Smooth muscle cell (in vitro differentiated cells): ENCODE results near the gene SF3B6. TPM values are rescaled to one million over a fixed set of nuclear protein-coding genes. Genes with fewer than 3 reads are reported as not detected.

ENCODE experiments used
- DNase-seq: peaks from one replicate; lab custom pipeline; 2025; ENCODE audit not compliant: unreplicated experiment; lab: John Stamatoyannopoulos, UW
- H2AFZ ChIP-seq: fragments of 200-600 bp; sonication (generic); 2 replicates; pipeline ENCODE4 v1.6.0; 2016; ENCODE audit warnings: antibody characterized with exemption, low read depth, mild to moderate bottlenecking
- H3F3A ChIP-seq: fragments of 200-600 bp; sonication (generic); 2 replicates; pipeline ENCODE4 v1.6.0; 2017; ENCODE audit warnings: antibody characterized with exemption, low read depth
- H3K27ac ChIP-seq: fragments of 200-600 bp; sonication (generic); 2 replicates; pipeline ENCODE4 v1.5.1; 2016; ENCODE audit warnings: low read depth, mild to moderate bottlenecking
- H3K27me3 ChIP-seq: fragments of 200-600 bp; sonication (generic); 2 replicates; pipeline ENCODE4 v1.6.1; 2016; ENCODE audit warnings: low read depth, mild to moderate bottlenecking
- H3K36me3 ChIP-seq: fragments of 200-600 bp; sonication (generic); 2 replicates; pipeline ENCODE4 v1.5.1; 2016; ENCODE audit warnings: low read depth
- H3K4me1 ChIP-seq: fragments of 200-600 bp; sonication (generic); 2 replicates; pipeline ENCODE4 v1.5.1; 2016; ENCODE audit warnings: low read depth
- H3K4me2 ChIP-seq: fragments of 200-600 bp; sonication (generic); 2 replicates; pipeline ENCODE4 v1.6.0; 2016; ENCODE audit warnings: mild to moderate bottlenecking
- H3K4me3 ChIP-seq: fragments of 200-600 bp; sonication (generic); 2 replicates; pipeline ENCODE4 v1.5.1; 2016; ENCODE audit warnings: mild to moderate bottlenecking
- H3K79me2 ChIP-seq: fragments of 200-600 bp; sonication (generic); 2 replicates; pipeline ENCODE4 v1.6.0; 2016; ENCODE audit warnings: low read depth, mild to moderate bottlenecking
- H3K9ac ChIP-seq: fragments of 200-600 bp; sonication (generic); 2 replicates; pipeline ENCODE4 v1.6.0; 2016; ENCODE audit warnings: low read depth
- H3K9me3 ChIP-seq: fragments of 200-600 bp; sonication (generic); replicated peaks from 2 replicates; pipeline ENCODE4 v1.5.1; 2016; ENCODE audit warnings: low read depth
- H4K20me1 ChIP-seq: fragments of 200-600 bp; sonication (generic); 2 replicates; pipeline ENCODE4 v1.6.0; 2016; ENCODE audit warnings: low read depth
- CTCF ChIP-seq: fragments of 200-600 bp; sonication (generic); IDR thresholded peaks from 2 replicates; pipeline ENCODE4 v1.5.1; 2017; ENCODE audit warnings: borderline replicate concordance, mild to moderate bottlenecking, antibody characterized with exemption; ENCODE audit not compliant: insufficient read depth, poor library complexity, severe bottlenecking
- WGBS: methylation state at CpG from one replicate; pipeline ENCODE4 v1.1.7; 2016; ENCODE audit warnings: low lambda C conversion rate; 5-methylcytosine and 5-hydroxymethylcytosine counted together
- polyA plus RNA-seq: library from polyadenylated mRNA; unstranded; fragments of >200 nt; fragmentation: Nextera tagmentation; extraction: Ambion mirVana; gene quantifications from 2 replicates; pipeline ENCODE4 v1.2.1, GENCODE V29; 2016
- total RNA-seq: library from RNA; depleted of rRNA; stranded (reverse); fragments of >200 nt; gene quantifications from 2 replicates; pipeline ENCODE4 v1.2.3, GENCODE V29; 2014

SF3B6 gene
- total and polyA plus RNA-seq, 2 experiments from 2014 or later, result 210 to 260 TPM

GRCh38 chr2:24107336-24107735 lies 31.2 kb upstream of the SF3B6 start:
- no peaks in the 10 kb centered on the region for H3K36me3 ChIP-seq
- no peak overlapping the region for H3K9ac ChIP-seq
- no peak overlapping the region for H3K27ac ChIP-seq
- H3F3A ChIP-seq, result peaks cover 12% of the 10 kb centered on the region
- H2AFZ ChIP-seq, result no peak overlapping the region
- H3K9me3 ChIP-seq, result no peaks in the 10 kb centered on the region
- H3K4me2 ChIP-seq, result no peak overlapping the region
- WGBS, result 95% methylated on average over 1 of the region's 1 CpG
- DNase-seq, result no peak
- no peak for TF ChIP-seq CTCF
- H3K27me3 ChIP-seq, result no peaks in the 10 kb centered on the region
- no peaks in the 10 kb centered on the region for H4K20me1 ChIP-seq
- H3K4me3 ChIP-seq, result no peak overlapping the region
- no peaks in the 10 kb centered on the region for H3K79me2 ChIP-seq
- H3K4me1 ChIP-seq, result no peaks in the 10 kb centered on the region

GRCh38 chr2:24106786-24107185 lies 30.7 kb upstream of the SF3B6 start:
- no peak for TF ChIP-seq CTCF
- Histone ChIP-seq H3K36me3 (no peaks in the 10 kb centered on the region), H3K4me2 (no peak overlapping the region), H3K4me1 (no peaks in the 10 kb centered on the region), H2AFZ (no peak overlapping the region), H3F3A (peaks cover 12% of the 10 kb centered on the region), H4K20me1 (no peaks in the 10 kb centered on the region), H3K27me3 (no peaks in the 10 kb centered on the region), H3K4me3 (no peak overlapping the region), H3K9me3 (no peaks in the 10 kb centered on the region), H3K27ac (no peak overlapping the region), H3K9ac (no peak overlapping the region), H3K79me2 (no peaks in the 10 kb centered on the region)
- no peak for DNase-seq

GRCh38 chr2:24105816-24106215 lies 29.7 kb upstream of the SF3B6 start:
- WGBS, result 49% methylated on average over 2 of the region's 2 CpGs
- H3F3A ChIP-seq, result peaks cover 11% of the 10 kb centered on the region
- H3K79me2 ChIP-seq, result no peaks in the 10 kb centered on the region
- H3K4me3 ChIP-seq, result no peak overlapping the region
- H3K4me2 ChIP-seq, result no peak overlapping the region
- no peaks in the 10 kb centered on the region for H3K27me3 ChIP-seq
- no peak for TF ChIP-seq CTCF
- DNase-seq, result no peak
- H3K9me3 ChIP-seq, result no peaks in the 10 kb centered on the region
- no peaks in the 10 kb centered on the region for H3K36me3 ChIP-seq
- H3K27ac ChIP-seq, result no peak overlapping the region
- H3K9ac ChIP-seq, result no peak overlapping the region
- no peaks in the 10 kb centered on the region for H3K4me1 ChIP-seq
- no peaks in the 10 kb centered on the region for H4K20me1 ChIP-seq
- H2AFZ ChIP-seq, result no peak overlapping the region

GRCh38 chr2:24104906-24105305 lies 28.8 kb upstream of the SF3B6 start:
- no peak for TF ChIP-seq CTCF
- no peaks in the 10 kb centered on the region for H4K20me1 ChIP-seq
- no peak for DNase-seq
- no peaks in the 10 kb centered on the region for H3K36me3 ChIP-seq
- no peaks in the 10 kb centered on the region for H3K9me3 ChIP-seq
- no peak overlapping the region for H3K27ac ChIP-seq
- no peaks in the 10 kb centered on the region for H3K79me2 ChIP-seq
- H3K4me1 ChIP-seq, result no peaks in the 10 kb centered on the region
- H2AFZ ChIP-seq, result no peak overlapping the region
- WGBS, result 87% methylated on average over 4 of the region's 4 CpGs
- no peak overlapping the region for H3K4me3 ChIP-seq
- H3K4me2 ChIP-seq, result no peak overlapping the region
- H3K27me3 ChIP-seq, result no peaks in the 10 kb centered on the region
- H3F3A ChIP-seq, result peaks cover 2% of the 10 kb centered on the region
- H3K9ac ChIP-seq, result no peak overlapping the region
